Activated B cell treated with CpG ODN at 0.5 μM for 24 hours (primary cell): ENCODE measurements around the gene RHOD. TPM values are rescaled to one million over a fixed set of nuclear protein-coding genes. Genes with fewer than 3 reads are reported as not detected.

Experiments
- ATAC-seq: fragments of 200-7000 bp; cut with Tn5 transposase; one replicate; pipeline ENCODE4 v1.10.0; 2021; ENCODE audit warnings: low read depth, mild to moderate bottlenecking, moderate library complexity
- CTCF ChIA-PET: fragments of 350-600 bp; sonication (Branson Sonifier 250); formaldehyde crosslinking; loops from one replicate; lab custom pipeline; 2021; ENCODE audit warnings: antibody characterized with exemption; lab: Charles Lee
- POLR2A ChIA-PET: fragments of 350-600 bp; sonication (Branson Sonifier 250); formaldehyde crosslinking; loops from one replicate; lab custom pipeline; 2021; ENCODE audit warnings: antibody characterized with exemption; lab: Charles Lee
- DNase-seq: peaks from one replicate; pipeline ENCODE4 v3.0.0; 2022
- H3K27ac Mint-ChIP-seq: one replicate; pipeline ENCODE4 v1.8.0; 2020; ENCODE audit warnings: mixed read lengths
- H3K27me3 Mint-ChIP-seq: one replicate; pipeline ENCODE4 v1.8.0; 2021; ENCODE audit warnings: mixed read lengths
- H3K36me3 Mint-ChIP-seq: one replicate; pipeline ENCODE4 v1.8.0; 2021; ENCODE audit warnings: low read depth, mixed read lengths
- H3K4me1 Mint-ChIP-seq: one replicate; pipeline ENCODE4 v1.8.0; 2021; ENCODE audit warnings: mixed read lengths
- H3K4me3 Mint-ChIP-seq: one replicate; pipeline ENCODE4 v1.8.0; 2020; ENCODE audit warnings: mild to moderate bottlenecking, mixed read lengths
- H3K9me3 Mint-ChIP-seq: one replicate; pipeline ENCODE4 v1.8.0; 2020; ENCODE audit warnings: mixed read lengths
- intact Hi-C: fragments of 100-400 bp; cut with micrococcal nuclease; formaldehyde crosslinking; loops from one replicate; pipeline ENCODE4 v1.15.1; 2024
- total RNA-seq: library from RNA; stranded (reverse); gene quantifications from 2 replicates; pipeline ENCODE4 v1.2.3, GENCODE V29; 2022
- TF ChIP-seq, protein P1 (sequence below): fragments of 200-600 bp; IDR thresholded peaks from one replicate; pipeline ENCODE4 v1.8.0; 2022; ENCODE audit warnings: antibody characterized with exemption, mild to moderate bottlenecking

Gene RHOD
- total RNA-seq, 1 donor from 2014 or later: not detected

DNA sequence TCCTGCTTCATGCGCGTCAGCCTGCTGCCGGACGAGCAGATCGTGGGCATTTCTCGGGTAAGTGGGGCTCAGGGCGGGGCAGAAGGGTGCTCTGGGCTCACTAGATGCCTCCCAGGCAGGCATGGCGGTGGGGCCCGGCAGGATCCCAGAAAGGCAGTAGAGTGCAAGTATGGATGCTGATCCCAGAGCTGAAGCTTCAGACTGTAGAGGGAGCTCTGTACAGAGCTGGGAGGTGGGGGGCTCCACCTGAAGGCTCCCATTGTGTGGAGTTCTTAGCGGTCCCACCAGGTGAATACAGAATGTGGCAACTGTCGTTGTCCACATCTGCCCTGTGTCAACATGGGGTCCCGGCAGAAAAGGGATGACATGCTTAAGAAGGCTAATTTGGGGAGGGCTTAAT, 16.5 kb upstream of the RHOD start:
- POLR2A ChIA-PET: no interaction called here
- Mint-ChIP-seq H3K27ac (no peak overlapping the region), H3K4me1 (peaks cover 7% of the 10 kb centered on the region), H3K27me3 (peaks cover 51% of the 10 kb centered on the region), H3K36me3 (no peaks in the 10 kb centered on the region), H3K9me3 (no peaks in the 10 kb centered on the region), H3K4me3 (no peak overlapping the region)
- CTCF ChIA-PET: no interaction called here
- no peak for ATAC-seq
- DNase-seq: no peak
- intact Hi-C loops: no loop called here
- TF ChIP-seq, protein P1, sequence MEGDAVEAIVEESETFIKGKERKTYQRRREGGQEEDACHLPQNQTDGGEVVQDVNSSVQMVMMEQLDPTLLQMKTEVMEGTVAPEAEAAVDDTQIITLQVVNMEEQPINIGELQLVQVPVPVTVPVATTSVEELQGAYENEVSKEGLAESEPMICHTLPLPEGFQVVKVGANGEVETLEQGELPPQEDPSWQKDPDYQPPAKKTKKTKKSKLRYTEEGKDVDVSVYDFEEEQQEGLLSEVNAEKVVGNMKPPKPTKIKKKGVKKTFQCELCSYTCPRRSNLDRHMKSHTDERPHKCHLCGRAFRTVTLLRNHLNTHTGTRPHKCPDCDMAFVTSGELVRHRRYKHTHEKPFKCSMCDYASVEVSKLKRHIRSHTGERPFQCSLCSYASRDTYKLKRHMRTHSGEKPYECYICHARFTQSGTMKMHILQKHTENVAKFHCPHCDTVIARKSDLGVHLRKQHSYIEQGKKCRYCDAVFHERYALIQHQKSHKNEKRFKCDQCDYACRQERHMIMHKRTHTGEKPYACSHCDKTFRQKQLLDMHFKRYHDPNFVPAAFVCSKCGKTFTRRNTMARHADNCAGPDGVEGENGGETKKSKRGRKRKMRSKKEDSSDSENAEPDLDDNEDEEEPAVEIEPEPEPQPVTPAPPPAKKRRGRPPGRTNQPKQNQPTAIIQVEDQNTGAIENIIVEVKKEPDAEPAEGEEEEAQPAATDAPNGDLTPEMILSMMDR: no peak

DNA sequence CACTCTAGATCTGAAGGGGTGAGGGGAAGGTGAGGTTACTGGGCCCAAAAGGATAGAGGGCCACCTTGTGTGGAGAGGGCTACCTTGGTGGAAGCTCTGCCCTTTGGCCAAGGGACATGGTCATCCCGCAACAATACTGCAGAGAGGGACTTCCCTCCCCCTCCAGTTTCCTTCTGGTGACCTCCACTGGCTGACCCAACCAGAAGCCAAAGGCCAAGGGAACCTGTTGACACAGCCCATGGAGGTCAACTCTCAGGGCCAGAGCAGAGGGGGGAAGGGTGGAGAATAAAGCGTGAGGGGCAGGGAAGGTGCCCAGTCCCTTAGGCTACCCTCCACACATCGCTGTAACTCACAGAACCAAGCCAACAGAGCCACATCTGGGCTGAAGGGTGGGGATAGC, 15.0 kb upstream of the RHOD start:
- Mint-ChIP-seq H3K9me3 (no peaks in the 10 kb centered on the region), H3K4me3 (no peak overlapping the region), H3K36me3 (no peaks in the 10 kb centered on the region), H3K4me1 (peaks cover 15% of the 10 kb centered on the region), H3K27me3 (peaks cover 49% of the 10 kb centered on the region), H3K27ac (no peak overlapping the region)
- DNase-seq (no peak), ATAC-seq (no peak)
- TF ChIP-seq, protein P1: no peak
- intact Hi-C loops: no loop called here
- ChIA-PET POLR2A (no interaction called here), CTCF (no interaction called here)

DNA sequence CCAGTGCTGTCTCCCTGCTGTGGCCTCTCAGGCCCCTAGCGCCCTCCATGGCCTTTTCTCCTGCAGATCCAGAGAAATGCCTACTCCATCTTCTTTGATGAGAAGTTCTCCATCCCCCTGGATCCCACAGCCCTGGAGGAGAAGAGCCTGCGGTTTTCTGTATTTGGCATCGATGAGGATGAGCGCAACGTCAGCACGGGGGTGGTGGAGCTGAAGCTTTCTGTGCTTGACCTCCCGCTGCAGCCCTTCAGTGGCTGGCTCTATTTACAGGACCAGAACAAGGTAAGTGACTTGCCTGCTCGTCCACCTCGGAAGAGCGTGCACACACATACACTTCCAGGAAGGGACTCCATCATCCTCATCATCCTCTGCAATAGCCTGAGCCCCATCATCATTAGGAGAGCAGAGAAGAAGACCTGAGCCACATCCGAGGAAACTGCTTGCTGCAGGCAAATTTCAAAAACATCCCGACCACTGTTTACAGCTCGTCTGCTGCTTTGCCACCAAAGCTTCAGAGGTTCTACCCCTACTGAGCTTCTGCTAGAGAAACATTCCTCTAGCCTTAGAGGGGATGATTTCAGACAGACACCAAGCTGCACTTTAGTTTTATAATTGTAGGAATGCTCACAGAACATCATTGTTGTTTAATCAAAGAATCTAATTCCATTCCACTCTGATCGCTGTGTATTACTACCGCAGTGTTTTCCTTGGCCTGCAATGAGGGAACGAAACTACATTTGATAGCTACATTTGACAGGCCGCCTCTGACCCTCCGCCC, 12.9 kb upstream of the RHOD start:
- Mint-ChIP-seq H3K27ac (no peak overlapping the region), H3K4me1 (peaks cover 17% of the 10 kb centered on the region), H3K9me3 (no peaks in the 10 kb centered on the region), H3K36me3 (no peaks in the 10 kb centered on the region), H3K27me3 (peaks cover 46% of the 10 kb centered on the region), H3K4me3 (no peak overlapping the region)
- intact Hi-C loops: loop anchor here (2.0 kb wide), 1 partner anchor 15 kb away; no protein-coding TSS in a partner anchor
- DNase-seq: no peak
- TF ChIP-seq, protein P1: no peak
- POLR2A ChIA-PET: interaction anchor here (0.5 to 0.6 kb wide), 3 partner anchors 8 to 670 kb away, joined by 3 to 5 read pairs (median 5); no protein-coding TSS in a partner anchor
- ATAC-seq: no peak
- CTCF ChIA-PET: no interaction called here

DNA sequence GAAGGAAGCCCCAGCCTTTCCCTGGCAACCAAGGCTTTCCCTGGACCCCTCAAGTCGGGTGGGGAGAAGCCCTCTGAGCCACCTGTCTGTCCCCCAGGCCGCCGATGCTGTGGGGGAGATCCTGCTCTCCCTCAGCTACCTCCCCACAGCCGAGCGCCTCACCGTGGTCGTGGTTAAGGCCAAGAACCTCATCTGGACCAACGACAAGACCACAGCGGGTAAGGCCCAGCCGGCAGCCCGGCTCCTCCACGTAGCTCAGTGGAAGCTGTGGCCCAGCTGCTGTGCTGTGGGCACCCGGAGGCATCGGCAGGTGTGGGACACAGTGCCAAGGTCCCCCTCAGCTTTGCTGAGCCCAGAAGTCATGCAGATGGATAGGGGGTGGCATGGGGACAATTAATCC, 12.2 kb upstream of the RHOD start:
- TF ChIP-seq, protein P1: no peak
- Mint-ChIP-seq H3K4me1 (peaks cover 17% of the 10 kb centered on the region), H3K27me3 (peaks cover 46% of the 10 kb centered on the region), H3K9me3 (no peaks in the 10 kb centered on the region), H3K36me3 (no peaks in the 10 kb centered on the region), H3K27ac (no peak overlapping the region), H3K4me3 (no peak overlapping the region)
- ATAC-seq (no peak), DNase-seq (no peak)
- ChIA-PET POLR2A (interaction anchor here (0.5 to 0.6 kb wide), 3 partner anchors 9 to 671 kb away, joined by 3 to 5 read pairs (median 5); no protein-coding TSS in a partner anchor), CTCF (no interaction called here)
- intact Hi-C loops: loop anchor here (2.0 kb wide), 1 partner anchor 16 kb away; no protein-coding TSS in a partner anchor

DNA sequence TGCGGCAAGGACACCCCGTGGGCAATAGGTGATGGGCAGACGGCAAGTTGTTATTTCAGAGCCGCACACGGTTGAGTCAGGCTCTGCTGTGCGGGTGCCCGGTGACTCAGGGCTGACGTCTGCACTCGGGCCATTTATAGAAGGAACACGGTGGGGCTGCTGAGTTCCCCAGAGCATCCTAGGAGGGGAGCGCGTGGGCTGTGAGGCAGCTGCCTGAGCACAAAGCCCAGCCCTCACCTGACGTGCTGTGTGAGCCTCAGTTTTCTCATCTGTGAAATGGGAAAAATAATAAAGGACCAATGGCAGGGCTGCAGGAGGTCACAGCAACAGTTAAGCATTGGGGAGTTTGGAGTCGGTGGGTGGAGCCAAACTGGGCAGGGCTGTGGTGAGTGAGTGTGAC, 11.3 kb upstream of the RHOD start:
- intact Hi-C loops: loop anchor here (2.0 kb wide), 1 partner anchor 17 kb away; no protein-coding TSS in a partner anchor
- peak overlapping the region; percentile 18 for H3K27ac Mint-ChIP-seq
- no peaks in the 10 kb centered on the region for H3K36me3 Mint-ChIP-seq
- ATAC-seq (peak; percentile 65), DNase-seq (no peak)
- TF ChIP-seq, protein P1: no peak
- no peak overlapping the region for H3K4me3 Mint-ChIP-seq
- no peaks in the 10 kb centered on the region for H3K9me3 Mint-ChIP-seq
- peaks cover 17% of the 10 kb centered on the region for H3K4me1 Mint-ChIP-seq
- ChIA-PET CTCF (no interaction called here), POLR2A (interaction anchor here (1.4 kb wide), 1 partner anchor 26 kb away, joined by 4 read pairs; no protein-coding TSS in a partner anchor)
- H3K27me3 Mint-ChIP-seq: peaks cover 38% of the 10 kb centered on the region
